GM10248 (cell line): ENCODE measurements around the gene LITAFD.

Source experiments
- CTCF ChIA-PET: fragments of 300-600 bp; sonication (Branson Sonifier 250); formaldehyde crosslinking; extraction: SDS; loops from one replicate; lab custom pipeline; 2021; ENCODE audit warnings: antibody characterized with exemption; lab: Yijun Ruan, JAX
- POLR2A ChIA-PET: fragments of 350-650 bp; sonication (Branson Sonifier 250); formaldehyde crosslinking; extraction: SDS; loops from one replicate; lab custom pipeline; 2020; ENCODE audit warnings: antibody characterized with exemption; lab: Yijun Ruan, JAX
- DNase-seq: peaks from one replicate; pipeline ENCODE4 v3.0.0; 2012; ENCODE audit errors: extremely low spot score
- CTCF ChIP-seq: IDR thresholded peaks from 2 replicates; pipeline ENCODE4 v1.5.1; 2012; ENCODE audit warnings: mild to moderate bottlenecking, low read depth; ENCODE audit errors: extremely low read depth, missing control alignments, control extremely low read depth

LITAFD gene

GRCh38 chr16:8893976-8894690, 12.0 kb downstream of the LITAFD start:
- no peak for TF ChIP-seq CTCF
- ChIA-PET CTCF (interaction anchor here (0.9 to 5.2 kb wide), 9 partner anchors 10 to 245 kb away, joined by 3 to 30 read pairs (median 4); no protein-coding TSS in a partner anchor), POLR2A (no interaction called here)
- DNase-seq, result no peak

- no peak for TF ChIP-seq CTCF
- ChIA-PET POLR2A (no interaction called here), CTCF (interaction anchor here (1.0 to 5.2 kb wide), 7 partner anchors 9 to 114 kb away, joined by 3 to 30 read pairs (median 4); no protein-coding TSS in a partner anchor)
- no peak for DNase-seq
Measured at GRCh38 chr16:8894736-8895334, 12.7 kb downstream of the LITAFD start.

GRCh38 chr16:8898660-8899318, 16.6 kb downstream of the LITAFD start:
- ChIA-PET POLR2A (no interaction called here), CTCF (interaction anchor here (1.0 to 3.3 kb wide), 6 partner anchors 12 to 236 kb away, joined by 3 to 17 read pairs (median 6); no protein-coding TSS in a partner anchor)
- no peak for DNase-seq
- TF ChIP-seq CTCF, result no peak

GRCh38 chr16:8899709-8900317, 17.7 kb downstream of the LITAFD start:
- DNase-seq, result no peak
- ChIA-PET POLR2A (interaction anchor here (1.0 kb wide), 1 partner anchor 9 kb away, joined by 3 read pairs; no protein-coding TSS in a partner anchor), CTCF (interaction anchor here (1.0 to 3.8 kb wide), 6 partner anchors 11 to 109 kb away, joined by 3 to 12 read pairs (median 4); no protein-coding TSS in a partner anchor)
- no peak for TF ChIP-seq CTCF

GRCh38 chr16:8900343-8900742, 18.2 kb downstream of the LITAFD start:
- no peak for DNase-seq
- POLR2A ChIA-PET, result interaction anchor here (1.0 kb wide), 1 partner anchor 9 kb away, joined by 3 read pairs; no protein-coding TSS in a partner anchor
- CTCF ChIA-PET, result interaction anchor here (1.0 to 3.8 kb wide), 8 partner anchors 8 to 234 kb away, joined by 3 to 12 read pairs (median 4); no protein-coding TSS in a partner anchor
- TF ChIP-seq CTCF, result no peak
